Fibroblast of villous mesenchyme (primary cell): ENCODE measurements around the gene PHF23. TPM values are rescaled to one million over a fixed set of nuclear protein-coding genes. Genes with fewer than 3 reads are reported as not detected.

Source experiments
- DNase-seq: peaks from one replicate; pipeline ENCODE4 v3.0.0-alpha.2; 2010; ENCODE audit warnings: low read depth
- H3K4me3 ChIP-seq: 2 replicates; pipeline ENCODE4 v1.5.1; 2011; ENCODE audit warnings: low read depth, mild to moderate bottlenecking, low read length
- total RNA-seq: library from RNA; depleted of rRNA; stranded (reverse); fragments of >200 nt; gene quantifications from 2 replicates; pipeline ENCODE4 v1.2.3, GENCODE V29; 2012
- TF ChIP-seq, protein P1 (sequence below): IDR thresholded peaks from 2 replicates; pipeline ENCODE4 v1.5.1; 2012; ENCODE audit warnings: low read depth, mild to moderate bottlenecking, low read length; ENCODE audit not compliant: insufficient read depth

PHF23 gene
- total RNA-seq, 1 donor: 51.8 TPM

DNA sequence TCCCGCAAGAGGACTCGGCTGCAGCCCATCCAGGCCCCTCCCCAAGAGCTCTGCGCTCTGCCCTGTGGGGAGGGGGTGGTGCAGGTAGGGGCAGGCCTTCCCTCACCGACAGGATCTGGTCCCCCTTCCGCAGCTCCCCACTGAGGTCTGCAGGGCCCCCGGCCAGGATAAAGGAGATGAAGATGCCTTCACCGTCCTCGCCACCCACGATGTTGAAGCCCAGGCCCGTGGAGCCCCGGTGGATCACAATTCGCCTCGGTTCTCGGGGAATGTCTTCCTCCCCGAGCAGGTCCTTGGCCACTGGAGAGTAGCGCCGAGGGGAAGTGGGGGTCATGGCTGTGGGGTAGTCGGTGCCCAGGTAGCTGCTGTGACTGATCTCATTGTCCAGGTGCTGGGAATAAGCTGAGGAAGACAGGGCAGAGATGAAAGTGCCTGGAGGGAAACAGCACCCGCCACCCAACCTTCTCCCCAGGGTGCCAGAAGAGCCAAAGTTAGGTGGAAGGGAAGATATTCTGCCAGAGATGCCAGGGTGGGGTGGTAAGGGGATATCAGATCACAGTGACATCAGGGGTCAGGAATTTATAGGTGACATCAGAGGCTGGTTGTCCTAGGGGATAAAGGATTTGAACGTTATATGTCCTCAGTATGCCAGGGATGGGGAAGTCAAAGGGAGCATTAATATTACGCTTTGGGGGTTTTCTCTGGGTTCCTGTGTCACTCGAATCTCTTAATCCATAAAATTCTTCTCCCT lies 42.4 kb downstream of the PHF23 start:
- TF ChIP-seq, protein P1, sequence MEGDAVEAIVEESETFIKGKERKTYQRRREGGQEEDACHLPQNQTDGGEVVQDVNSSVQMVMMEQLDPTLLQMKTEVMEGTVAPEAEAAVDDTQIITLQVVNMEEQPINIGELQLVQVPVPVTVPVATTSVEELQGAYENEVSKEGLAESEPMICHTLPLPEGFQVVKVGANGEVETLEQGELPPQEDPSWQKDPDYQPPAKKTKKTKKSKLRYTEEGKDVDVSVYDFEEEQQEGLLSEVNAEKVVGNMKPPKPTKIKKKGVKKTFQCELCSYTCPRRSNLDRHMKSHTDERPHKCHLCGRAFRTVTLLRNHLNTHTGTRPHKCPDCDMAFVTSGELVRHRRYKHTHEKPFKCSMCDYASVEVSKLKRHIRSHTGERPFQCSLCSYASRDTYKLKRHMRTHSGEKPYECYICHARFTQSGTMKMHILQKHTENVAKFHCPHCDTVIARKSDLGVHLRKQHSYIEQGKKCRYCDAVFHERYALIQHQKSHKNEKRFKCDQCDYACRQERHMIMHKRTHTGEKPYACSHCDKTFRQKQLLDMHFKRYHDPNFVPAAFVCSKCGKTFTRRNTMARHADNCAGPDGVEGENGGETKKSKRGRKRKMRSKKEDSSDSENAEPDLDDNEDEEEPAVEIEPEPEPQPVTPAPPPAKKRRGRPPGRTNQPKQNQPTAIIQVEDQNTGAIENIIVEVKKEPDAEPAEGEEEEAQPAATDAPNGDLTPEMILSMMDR: no peak
- no peak for DNase-seq

DNA sequence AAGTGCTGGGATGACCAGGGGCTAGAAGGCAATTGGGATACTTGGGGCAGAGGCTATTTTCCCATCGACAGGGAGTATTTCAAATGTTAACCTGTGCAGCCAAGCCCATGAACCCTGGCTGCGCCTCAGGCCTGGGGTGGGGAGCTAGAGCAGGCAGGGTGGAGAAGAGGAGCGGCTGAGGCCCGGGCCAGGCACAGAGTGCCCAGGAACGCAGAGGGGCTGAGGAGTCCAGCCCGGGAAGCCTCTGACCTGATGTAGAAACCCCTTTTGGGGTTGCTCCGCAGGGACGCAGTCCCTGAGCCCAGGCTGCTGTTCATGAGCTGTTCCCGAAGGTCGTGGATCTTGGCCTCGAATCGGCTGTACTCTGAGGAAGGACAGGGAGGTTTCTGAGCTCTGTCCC lies 43.3 kb downstream of the PHF23 start:
- no peak for DNase-seq
- TF ChIP-seq, protein P1: no peak
- H3K4me3 ChIP-seq: no peak overlapping the region

More for the DNA sequence above, 42.4 kb downstream of the PHF23 start:
- no peak overlapping the region for H3K4me3 ChIP-seq

DNA sequence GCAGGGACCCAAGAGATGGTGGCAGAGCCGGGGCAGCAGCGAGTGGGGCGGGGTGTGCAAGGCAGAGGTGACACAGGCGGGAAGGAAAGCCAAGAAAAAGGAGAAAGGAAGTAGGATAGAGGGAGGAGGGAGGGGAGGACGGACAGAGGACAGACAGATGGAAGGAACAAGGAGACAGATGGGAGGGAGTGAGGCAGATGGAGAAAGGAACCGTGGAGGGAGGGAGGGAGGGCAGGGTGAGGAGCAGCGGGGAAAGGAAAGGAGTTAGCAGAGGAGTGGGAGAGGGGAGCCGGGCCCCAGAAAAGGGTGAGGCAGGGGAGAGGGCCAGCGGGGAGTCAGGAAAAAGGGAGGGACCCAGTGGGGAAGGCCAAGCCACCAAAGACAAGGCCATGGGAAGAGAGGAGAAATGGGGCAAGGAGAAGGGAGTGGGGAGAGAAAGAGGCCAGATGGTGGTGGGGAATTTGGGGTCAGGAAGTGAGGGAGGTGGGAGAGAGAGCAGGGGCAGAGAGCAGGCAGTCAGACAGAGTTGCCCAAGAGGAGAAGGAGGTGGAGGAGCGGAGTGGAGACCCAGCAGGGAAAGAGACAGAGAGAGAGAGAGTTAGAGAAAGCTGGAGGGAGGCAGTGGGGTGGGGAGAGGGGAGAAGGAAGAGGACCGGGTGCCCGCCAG lies 46.9 kb downstream of the PHF23 start:
- no peak overlapping the region for H3K4me3 ChIP-seq
- no peak for DNase-seq
- TF ChIP-seq, protein P1: no peak

DNA sequence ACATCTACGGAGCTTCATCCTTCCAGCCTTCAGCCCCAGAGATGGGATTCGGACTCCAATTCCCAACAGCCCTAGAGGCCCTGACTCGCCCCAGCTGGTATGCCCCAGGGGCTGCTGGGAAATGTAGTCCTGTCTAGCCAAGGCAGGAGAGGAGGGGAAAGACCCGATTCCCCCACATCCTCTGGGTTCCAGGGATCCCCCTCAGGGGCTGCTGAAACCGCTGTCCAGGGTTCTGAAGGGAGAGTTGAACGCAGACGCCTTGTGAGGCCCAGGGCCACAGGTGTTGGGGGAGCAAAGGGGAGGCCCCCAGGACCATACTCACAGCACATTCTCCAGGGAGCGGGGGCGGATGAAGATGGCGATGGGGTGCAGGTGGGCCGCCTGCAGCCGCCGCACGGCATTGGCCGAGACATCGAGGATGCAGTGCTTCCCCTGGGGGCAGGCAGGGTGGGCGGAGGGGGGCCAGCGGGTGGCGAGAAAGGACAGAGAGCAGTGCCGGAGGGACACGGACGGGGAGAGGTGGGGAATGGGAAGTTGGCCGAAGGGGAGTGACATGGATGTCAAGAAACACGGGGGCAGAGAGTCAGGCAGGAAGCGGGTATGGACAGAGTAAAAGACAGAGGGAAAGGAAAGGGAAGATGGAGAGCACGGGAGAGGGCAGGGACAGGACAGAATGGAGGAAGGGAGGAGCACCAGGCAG lies 47.5 kb downstream of the PHF23 start:
- no peak overlapping the region for H3K4me3 ChIP-seq
- DNase-seq: no peak
- TF ChIP-seq, protein P1: no peak

DNA sequence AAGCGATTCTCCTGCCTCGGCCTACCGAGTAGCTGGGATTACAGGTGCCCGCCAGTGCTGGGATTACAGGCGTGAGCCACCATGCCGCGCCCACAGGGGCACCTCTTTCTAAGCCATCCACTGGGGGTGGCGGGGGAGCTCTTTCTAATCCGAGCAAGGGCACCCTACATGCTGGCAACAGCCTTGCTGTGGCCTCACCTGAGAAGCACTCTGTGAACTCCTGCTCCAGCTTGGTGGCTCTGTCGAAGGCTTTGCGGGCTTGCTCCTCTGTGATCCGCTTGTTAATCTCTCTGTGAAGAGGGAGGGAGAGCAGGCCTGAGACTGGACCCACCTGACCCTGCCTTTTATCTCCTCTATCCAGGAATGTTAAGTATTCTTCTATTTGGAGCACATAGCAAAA lies 48.2 kb downstream of the PHF23 start:
- no peak overlapping the region for H3K4me3 ChIP-seq
- TF ChIP-seq, protein P1: no peak
- no peak for DNase-seq

DNA sequence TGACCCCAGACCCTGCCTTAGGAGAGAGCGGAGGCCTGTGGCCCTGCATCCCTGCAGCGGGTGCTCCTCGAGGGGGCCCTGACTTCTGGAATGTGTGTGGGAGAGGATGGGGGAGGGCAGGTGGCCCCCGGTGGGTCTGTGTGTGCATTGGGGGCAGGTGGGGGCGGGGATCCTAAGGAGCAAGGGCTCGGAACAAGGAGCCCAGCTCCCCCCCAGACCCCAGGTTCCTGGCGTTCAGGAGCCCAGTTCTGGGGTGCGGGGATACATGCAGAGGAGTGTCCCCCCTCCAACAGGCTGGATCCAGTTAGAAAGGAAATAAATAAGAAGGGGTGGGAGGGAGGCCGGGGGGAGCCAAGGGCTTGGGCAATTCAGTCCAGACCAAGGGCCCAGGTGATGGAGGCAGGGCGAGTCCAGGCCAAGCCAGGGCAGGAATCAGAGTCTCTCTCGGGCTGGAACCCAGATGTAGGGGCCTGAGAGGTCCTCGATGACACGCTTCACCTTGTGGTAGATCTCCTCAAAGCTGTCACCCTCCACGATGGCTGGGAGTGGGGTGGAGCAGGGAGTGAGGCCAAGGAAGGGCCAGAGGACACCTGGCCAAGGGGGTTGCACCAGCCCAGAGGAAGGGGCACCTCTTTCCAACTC lies 48.9 kb downstream of the PHF23 start:
- DNase-seq: no peak
- no peak overlapping the region for H3K4me3 ChIP-seq
- TF ChIP-seq, protein P1: no peak
